ENCODE measurements around the gene C11orf24.
"Not testable (repeated sequence)": the region's sequence is repeated elsewhere in the genome, so short reads cannot be mapped to it uniquely, and the experiment has no call there.

Gene C11orf24

GRCh38 chr11:68298659-68299516 lies 27.1 kb upstream of the C11orf24 start:
- DNase-seq = no peak

GRCh38 chr11:68297812-68298658 lies 26.3 kb upstream of the C11orf24 start:
- peak; percentile 50 to 68 for DNase-seq

- DNase-seq = no peak
Observed at GRCh38 chr11:68297494-68297811, 25.7 kb upstream of the C11orf24 start.

- DNase-seq = no peak
Observed at GRCh38 chr11:68297052-68297378, 25.2 kb upstream of the C11orf24 start.

- DNase-seq = no peak
Observed at GRCh38 chr11:68296344-68297051, 24.7 kb upstream of the C11orf24 start.

- DNase-seq = no peak
Observed at GRCh38 chr11:68295940-68296339, 24.2 kb upstream of the C11orf24 start.

- DNase-seq = no peak
Observed at GRCh38 chr11:68295271-68295670, 23.5 kb upstream of the C11orf24 start.

- no peak for DNase-seq
Observed at GRCh38 chr11:68293708-68294107, 21.9 kb upstream of the C11orf24 start.

- DNase-seq = no peak
Observed at GRCh38 chr11:68289456-68289855, 17.7 kb upstream of the C11orf24 start.

GRCh38 chr11:68287419-68287818 lies 15.6 kb upstream of the C11orf24 start:
- DNase-seq = no peak

GRCh38 chr11:68284588-68284987 lies 12.8 kb upstream of the C11orf24 start:
- not testable (repeated sequence) for DNase-seq

GRCh38 chr11:68282861-68283230 lies 11.1 kb upstream of the C11orf24 start:
- no peak for DNase-seq

- DNase-seq = peak in 1 of 2 experiments; percentile 39
Observed at GRCh38 chr11:68282141-68282860, 10.5 kb upstream of the C11orf24 start.

GRCh38 chr11:68279676-68280075 lies 7.9 kb upstream of the C11orf24 start:
- DNase-seq = no peak

GRCh38 chr11:68276861-68277260 lies 5.1 kb upstream of the C11orf24 start:
- no peak for DNase-seq

- DNase-seq = peak; percentile 30 to 47
Observed at GRCh38 chr11:68275721-68276507, 4.1 kb upstream of the C11orf24 start.

- no peak for DNase-seq
Observed at GRCh38 chr11:68274306-68274705, 2.5 kb upstream of the C11orf24 start.

GRCh38 chr11:68273026-68273738 lies 1.4 kb upstream of the C11orf24 start:
- DNase-seq = no peak

GRCh38 chr11:68271023-68271780 lies 571 bp downstream of the C11orf24 start:
- DNase-seq = peak; percentile 30 to 54

GRCh38 chr11:68270196-68271022 lies 1.4 kb downstream of the C11orf24 start:
- no peak for DNase-seq

All from stimulated activated CD4-positive, alpha-beta T cell treated with anti-CD3 and anti-CD28 coated beads, Interleukin-4, amount 100 ng/mL, for 4 hours (primary cell).